GM21367 (cell line): ENCODE results near the gene FRAT1.
A peak's percentile ranks its signal among the peaks of the same experiment; 100 is the strongest.
"Not testable (repeated sequence)": the region's sequence is repeated elsewhere in the genome, so short reads cannot be mapped to it uniquely, and the experiment has no call there.

Source experiments
- ATAC-seq: cut with Tn5 transposase; IDR thresholded peaks from one replicate; pipeline ENCODE4 v1.9.1; 2021; ENCODE audit not compliant: unreplicated experiment

Gene FRAT1

GRCh38 chr10:97334370-97335175, 15.5 kb downstream of the FRAT1 start, which contains the start of gene FRAT2:
FRAT2 (minus strand) TSS chr10:97334729; CDS start chr10:97334572, 157 bp downstream.
- peak; percentile 70 for ATAC-seq

DNA sequence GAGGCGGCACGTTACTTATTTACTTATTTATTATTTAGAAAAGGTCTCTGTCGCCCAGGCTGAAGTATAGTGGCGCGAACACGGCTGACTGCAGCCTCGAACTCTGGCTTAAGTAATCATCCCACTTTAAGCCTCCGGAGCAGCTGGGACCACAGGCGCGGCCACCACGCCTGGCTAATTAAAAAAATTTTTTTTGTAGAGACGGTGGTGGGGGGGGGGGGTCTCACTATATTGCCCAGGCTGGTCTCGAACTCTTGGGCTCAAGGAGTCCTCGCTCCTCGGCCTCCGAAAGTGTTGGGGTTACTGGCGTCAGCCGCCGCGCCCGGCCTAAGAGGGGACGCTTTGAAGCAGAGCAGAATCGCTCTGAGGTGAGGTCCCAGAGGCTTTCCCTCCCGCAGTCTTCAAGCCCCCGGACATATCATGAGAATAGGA, 16.1 kb downstream of the FRAT1 start:
- ATAC-seq, result no peak

DNA sequence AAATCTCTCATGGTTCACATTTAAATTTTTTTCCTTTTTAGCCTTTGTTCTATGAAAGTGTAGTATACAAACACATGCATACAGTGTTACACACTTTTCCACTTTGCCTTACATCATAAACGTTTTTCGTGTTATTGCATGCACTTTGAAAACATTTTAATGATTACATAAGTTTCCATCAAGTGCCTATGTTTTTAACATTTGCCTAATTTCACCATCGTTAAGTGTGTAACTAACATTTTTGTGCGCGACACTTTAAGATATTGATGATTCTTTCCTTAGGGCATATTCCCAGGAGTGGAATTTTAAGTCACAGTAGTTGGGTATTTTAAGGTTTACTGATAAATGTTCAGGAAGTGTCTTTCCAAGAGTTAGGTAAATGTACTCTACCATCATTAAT, 16.9 kb downstream of the FRAT1 start:
- no peak for ATAC-seq

GRCh38 chr10:97336446-97336845, 17.4 kb downstream of the FRAT1 start:
- no peak for ATAC-seq

DNA sequence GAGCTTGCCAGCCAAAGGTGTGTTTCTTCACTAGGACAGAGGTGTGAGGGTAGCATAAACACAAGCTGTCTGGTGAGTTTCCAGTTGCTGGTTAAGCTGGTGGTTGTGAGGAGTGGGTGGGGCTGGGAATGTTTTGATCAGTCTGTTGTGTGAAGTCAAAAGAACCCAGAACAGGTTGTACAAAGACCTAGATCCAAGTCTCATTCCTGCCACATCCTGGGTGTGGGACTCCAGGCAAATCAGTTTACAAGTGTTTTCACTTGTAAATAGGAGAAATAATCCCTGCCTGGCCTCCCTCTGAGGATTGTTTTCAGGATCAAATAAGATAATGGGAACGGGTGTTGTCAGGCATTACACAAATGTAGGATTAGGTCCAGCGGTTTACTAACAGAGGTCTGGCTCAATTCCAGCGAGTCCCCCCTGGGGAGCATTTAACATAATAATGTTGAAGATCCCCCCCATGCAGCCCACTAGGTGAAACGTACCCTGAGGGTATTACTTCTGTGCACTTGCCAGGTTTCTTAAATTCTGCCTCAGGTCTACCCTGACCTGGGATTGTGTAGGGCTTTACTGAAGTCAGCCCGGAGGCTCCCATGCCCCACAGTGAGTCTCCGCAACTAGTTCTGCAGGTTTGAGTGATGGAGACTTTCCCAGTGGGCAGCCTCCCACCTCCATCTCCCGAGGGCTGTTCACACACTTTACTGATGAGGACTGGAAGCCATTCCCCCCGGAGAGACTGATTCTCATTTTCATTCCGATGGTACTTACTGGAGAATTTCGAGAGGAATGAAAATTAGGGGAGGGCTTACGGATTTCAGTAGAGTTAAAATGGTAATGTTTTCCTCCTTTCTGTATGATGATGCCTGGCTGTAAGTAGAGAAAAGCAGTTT, 18.1 kb downstream of the FRAT1 start:
- ATAC-seq, result no peak

GRCh38 chr10:97338041-97338440, 19.0 kb downstream of the FRAT1 start:
- no peak for ATAC-seq

GRCh38 chr10:97341416-97341815, 22.3 kb downstream of the FRAT1 start:
- no peak for ATAC-seq

- not testable (repeated sequence) for ATAC-seq
Observed at GRCh38 chr10:97343664-97344063, 24.6 kb downstream of the FRAT1 start.

DNA sequence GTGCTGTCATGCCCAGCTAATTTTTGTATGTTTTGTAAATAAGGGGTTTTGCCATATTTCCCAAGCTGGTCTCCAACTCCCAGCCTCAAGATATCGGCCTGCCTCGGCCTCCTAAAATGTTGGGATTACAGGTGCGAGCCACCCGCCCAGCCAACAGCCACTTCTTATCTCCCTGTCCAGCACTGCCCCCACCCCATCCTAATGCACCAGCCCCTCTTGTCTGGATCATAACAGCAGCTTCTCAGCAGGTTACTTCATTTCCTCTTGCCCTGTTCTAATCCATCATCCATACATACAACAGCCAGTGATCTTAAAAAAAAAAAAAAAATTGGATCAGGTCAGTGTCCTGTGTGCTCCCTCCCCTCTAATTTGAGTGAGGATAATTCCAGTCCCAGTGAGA, 28.2 kb downstream of the FRAT1 start:
- ATAC-seq, result no peak

DNA sequence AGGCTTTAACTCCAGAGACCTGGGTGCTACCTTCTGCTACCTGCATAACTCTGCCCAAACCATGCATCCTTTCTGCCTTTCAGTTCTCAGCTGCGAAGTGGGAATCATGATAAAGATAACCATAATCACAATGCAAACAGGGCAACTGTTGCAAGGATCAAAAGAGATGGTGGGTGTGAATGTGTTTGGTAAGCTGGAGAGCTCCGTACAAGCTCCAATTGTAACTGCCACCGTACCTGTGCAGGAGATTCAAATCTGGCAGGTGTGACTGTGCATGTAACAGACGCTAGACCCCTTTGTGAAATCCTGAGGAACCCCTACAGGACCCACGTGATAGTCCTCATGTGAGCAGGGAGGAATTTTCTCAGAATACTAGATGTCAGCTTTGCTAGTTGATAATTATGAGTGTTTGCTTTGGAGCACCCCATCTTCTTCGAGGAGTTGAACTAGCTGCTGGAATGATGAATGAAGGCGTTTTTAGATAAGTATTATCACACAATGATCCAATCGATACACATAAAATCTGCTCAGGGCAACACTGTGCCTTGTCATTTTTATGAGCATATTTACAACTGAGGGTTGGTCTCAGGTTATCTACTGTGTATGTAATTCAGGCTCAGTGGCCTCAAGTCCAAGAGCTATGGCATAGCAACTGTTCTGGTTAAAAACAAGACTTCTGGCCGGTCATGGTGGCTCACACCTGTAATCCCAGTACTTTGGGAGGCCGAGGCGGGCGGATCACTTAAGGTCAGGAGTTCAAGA, 30.9 kb downstream of the FRAT1 start:
- no peak for ATAC-seq

GRCh38 chr10:97353945-97354344, 34.9 kb downstream of the FRAT1 start:
- ATAC-seq, result no peak

- ATAC-seq, result no peak
Observed at GRCh38 chr10:97355571-97355975, 36.5 kb downstream of the FRAT1 start.

DNA sequence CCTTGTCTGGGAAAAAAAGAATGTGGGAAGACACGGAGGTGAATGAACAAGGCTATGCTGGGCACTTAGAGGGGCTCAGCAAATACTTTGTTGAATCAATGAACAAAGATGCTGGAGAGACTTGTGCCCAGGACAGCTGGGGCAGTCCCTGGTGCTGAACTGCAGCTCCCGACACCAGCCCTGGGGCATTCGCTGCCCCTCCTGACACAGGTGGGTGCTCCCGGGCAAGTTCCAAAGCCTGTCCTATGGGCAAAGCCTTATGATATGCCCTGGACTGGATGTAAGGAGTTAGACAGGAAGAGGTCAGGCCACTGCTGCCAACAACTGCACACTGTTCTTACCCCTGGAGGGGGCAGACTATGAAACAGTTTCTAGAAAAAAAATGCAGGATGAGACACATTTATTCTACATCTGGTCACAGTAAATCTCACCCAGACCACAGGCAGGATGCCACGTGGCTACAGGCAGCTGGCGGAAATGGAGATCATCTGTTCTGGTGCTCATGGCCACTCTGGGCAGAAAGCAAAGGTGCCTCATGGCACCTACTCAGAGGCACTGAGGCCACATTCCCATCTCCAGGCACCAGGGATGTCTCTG, 37.3 kb downstream of the FRAT1 start:
- ATAC-seq, result no peak

GRCh38 chr10:97356918-97357317, 37.8 kb downstream of the FRAT1 start:
- no peak for ATAC-seq

GRCh38 chr10:97358349-97358748, 39.3 kb downstream of the FRAT1 start:
- no peak for ATAC-seq

GRCh38 chr10:97358781-97359180, 39.7 kb downstream of the FRAT1 start:
- ATAC-seq, result no peak

DNA sequence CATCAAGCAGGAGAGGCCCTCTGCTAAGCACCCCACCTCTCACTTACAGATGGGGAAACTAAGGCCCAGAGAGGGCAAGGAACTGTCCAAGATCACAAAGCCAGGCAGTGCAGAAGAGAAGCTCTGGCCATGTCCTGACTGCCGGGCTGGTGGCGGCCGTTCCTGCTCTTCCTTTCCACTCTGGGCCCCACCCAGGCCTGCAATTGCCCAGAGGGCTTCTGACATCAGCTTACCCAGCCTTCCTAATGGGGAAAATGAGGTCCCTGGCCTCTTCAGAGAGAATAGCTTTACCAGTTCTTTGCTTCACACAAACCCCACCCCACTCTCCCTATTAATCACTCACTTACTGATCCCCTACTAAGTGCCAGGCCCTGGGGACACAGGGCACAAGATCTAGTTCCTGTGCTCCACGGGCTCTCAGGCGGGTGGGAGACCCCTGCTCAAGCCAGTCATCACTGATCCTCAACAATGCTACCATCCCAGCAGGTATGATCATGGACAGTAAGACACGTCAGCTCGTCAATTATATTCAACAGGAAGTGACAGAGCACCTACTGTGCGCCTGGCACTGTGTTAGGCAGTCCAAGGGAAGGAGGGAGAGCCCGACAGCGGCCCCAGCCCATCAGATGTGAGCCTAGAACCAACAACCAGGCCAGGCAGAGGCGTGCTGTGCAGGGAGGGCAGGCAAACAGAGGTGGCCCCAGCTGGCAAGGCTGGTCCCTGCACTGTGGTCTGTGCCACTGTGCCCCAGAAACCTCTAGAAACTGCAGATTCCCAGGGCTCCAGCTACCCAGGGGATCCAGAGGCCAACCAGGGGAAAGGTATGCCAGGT, 41.9 kb downstream of the FRAT1 start:
- no peak for ATAC-seq

DNA sequence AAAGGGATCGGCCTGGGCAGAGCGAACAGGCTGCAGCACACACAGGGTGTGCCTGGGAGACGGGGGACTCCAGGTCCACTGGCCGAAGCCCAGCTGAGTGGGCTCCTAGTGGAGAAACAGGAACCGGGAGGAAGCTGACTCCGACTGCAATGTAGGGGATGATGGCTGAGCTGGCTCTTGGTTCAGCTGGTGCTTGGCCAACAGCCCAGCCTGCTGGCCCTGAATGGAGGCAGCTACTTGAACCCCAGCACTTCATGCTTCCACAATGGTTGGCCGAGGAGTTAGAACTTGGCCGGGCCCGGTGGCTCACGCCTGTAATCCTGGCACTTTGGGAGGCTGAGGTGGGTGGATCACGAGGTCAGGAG, 42.4 kb downstream of the FRAT1 start:
- no peak for ATAC-seq

DNA sequence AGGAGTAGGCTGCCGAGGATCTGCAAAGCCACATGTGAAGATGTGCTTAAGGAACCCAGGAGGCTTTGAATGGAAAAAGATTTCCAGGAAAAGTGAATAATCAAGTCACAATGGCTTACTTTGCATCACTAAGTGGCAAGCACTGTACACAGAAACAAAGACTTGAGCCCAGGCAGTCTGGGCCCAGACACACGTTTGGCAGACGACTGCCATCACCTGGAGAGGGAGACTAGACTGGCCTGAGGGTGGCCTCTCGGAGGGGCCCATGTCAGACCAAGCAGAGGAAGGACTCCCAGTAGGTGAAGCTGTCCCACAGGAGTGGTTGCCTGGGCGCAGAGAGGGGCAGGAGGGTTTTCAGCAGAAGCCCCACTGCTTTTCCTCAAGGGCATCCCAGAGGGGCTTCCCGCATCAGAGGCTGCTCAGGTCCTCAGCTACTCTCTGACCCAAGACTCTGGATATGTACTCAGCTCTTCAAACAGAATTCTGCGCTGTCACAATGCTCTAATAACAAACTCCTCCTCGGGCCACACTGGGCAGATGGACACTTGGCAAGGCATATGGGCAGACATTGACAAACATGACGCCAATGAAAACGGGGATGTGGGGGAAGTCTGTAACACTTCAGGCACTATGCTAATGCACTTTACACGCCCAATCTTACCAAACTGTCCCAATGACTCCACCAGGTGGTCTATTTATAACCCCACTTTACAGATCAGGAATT, 43.4 kb downstream of the FRAT1 start:
- no peak for ATAC-seq
